ENCODE measurements around the gene HELZ2.

GRCh38 chr20:63539092-63539430, 35.0 kb downstream of the HELZ2 start:
- TF ChIP-seq ATF3 (CRISPR knock-in tag; conservative IDR thresholded peaks at IDR 0.05) (no peak), CTCF (IDR thresholded peaks at IDR 0.05) (no peak), NFE2L1 (CRISPR knock-in tag; IDR thresholded peaks at IDR 0.05) (no peak), ZNF423 (CRISPR knock-in tag; IDR thresholded peaks at IDR 0.05) (no peak), ATF1 (CRISPR knock-in tag; IDR thresholded peaks at IDR 0.05) (no peak), ARID4B (CRISPR knock-in tag; IDR thresholded peaks at IDR 0.05; ENCODE audit: borderline replicate concordance) (no peak), KAT7 (CRISPR knock-in tag; IDR thresholded peaks at IDR 0.05; ENCODE audit: borderline replicate concordance) (no peak), SMAD4 (CRISPR knock-in tag; IDR thresholded peaks at IDR 0.05) (no peak), E2F5 (CRISPR knock-in tag; IDR thresholded peaks at IDR 0.05) (no peak), ZNF232 (CRISPR knock-in tag; IDR thresholded peaks at IDR 0.05) (no peak), MAX (CRISPR knock-in tag; IDR thresholded peaks at IDR 0.05) (no peak), ETV6 (CRISPR knock-in tag; IDR thresholded peaks at IDR 0.05) (no peak), CBFB (CRISPR knock-in tag; IDR thresholded peaks at IDR 0.05; ENCODE audit: low read depth) (no peak)
